Colon (tissue), 2 donors: ENCODE data around the gene PML.
"Not testable (repeated sequence)": the region's sequence is repeated elsewhere in the genome, so short reads cannot be mapped to it uniquely, and the experiment has no call there.

Source experiments
- FAIRE-seq: peaks from 2 replicates; lab custom pipeline; 2012; peaks lifted over from hg19 to GRCh38; lab: Jason Lieb, UNC
- donor health status: control.
- donor health status: control.

PML gene

DNA sequence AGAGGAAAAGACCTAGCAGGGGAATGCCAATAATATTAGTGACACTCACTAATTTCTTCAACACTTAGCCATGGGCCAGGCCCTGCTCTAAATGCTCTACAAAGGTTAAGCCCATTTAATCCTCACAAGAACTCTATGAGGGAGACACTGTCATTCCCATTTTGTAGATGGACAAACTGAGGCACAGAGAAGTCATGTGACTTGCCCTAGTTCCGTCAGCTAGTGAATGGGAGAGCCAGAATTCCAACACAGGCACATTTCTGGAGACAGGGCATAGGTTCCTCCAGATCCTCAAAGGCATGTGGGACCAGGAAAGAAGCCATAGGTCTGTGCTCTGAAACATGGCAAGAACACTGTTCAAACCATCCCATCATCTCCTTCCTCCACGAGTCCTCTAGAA, 36.7 kb upstream of the PML start:
- no peak for FAIRE-seq

DNA sequence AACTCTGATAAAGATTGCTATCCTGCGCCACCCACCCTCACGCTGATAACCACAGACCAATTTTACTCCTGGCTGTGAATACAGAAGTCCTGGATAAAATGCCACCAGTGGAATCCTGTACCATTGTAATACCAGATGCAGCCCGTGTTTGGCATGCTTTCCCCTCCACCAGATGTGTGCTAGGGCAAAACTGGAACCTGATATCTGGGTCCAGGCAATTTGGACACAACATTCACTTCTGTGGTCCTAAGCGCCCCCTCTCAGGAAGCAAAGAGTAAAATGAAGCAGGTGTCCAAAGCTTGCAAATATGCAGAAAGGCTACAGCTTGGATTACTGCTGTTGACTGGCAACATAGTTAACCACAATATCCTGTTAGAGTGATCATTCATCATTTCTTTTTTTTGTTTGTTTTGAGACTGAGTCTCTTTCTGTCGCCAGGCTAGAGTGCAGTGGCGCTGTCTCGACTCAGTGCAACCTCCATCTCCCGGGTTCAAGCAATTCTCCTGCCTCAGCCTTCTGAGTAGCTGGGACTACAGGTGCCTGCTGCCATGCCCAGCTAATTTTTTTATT, 35.4 kb upstream of the PML start:
- no peak for FAIRE-seq

DNA sequence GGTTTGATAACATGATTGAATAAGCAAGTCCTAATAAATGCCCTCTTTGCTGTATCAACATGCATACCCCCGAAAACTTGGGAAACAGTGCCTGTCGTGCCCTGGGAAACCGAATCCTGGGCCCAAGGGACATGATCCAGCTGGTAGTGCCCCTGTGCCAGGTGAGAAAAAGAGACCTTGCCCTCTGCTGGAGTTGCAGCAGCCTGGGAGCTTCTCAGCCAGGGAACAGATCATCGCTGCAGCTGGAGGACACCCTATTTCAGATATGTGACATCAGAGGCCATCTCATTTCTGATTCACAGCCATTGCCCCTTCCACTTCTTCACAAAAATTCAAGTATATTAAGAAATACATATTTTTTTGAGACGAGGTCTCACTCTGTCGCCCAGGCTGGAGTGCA, 34.7 kb upstream of the PML start:
- no peak for FAIRE-seq

DNA sequence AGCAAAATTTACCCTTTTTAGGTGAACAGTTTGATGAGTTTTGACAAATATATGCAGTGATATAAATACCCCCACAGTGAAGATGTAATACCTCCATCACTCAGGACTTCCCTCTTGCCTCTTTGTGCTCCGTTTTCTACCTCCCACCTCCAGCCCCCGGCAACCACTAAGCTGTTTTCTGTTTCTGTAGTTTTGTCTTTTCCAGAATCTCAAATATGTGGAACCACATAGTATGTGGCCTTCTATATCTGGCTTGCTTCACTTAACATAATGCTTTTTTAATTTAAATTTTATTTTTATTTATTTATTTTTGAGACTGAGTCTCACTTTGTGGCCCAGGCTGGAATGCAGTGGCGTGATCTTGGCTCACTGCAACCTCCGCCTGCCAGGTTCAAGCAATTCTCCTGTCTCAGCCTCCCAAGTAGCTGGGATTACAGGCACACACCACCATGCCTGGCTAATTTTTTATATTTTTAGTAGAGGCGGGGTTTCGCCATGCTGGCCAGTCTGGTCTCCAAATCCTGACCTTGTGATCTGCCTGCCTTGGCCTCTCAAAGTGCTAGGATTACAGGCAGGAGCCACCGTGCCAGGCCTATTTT, 33.9 kb upstream of the PML start:
- FAIRE-seq = not testable (repeated sequence)

DNA sequence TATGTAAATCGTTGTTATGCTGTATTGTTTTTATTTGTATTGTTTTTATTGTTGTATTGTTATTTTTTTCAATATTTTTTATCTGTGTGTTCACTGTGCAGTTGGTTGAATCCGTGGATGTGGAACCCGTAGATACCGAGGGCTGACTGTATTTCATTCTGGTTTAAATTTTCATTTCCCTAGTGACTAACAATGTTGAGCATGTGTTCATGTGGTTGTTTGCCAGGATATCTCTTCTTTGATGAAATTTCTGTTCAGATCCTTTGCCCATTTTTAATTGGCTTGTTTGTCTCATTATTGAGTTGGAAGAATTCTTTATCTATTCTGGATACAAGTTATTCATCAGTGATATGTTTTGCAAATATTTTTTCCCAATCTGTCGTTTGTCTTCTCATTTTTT, 32.1 kb upstream of the PML start:
- FAIRE-seq = no peak

DNA sequence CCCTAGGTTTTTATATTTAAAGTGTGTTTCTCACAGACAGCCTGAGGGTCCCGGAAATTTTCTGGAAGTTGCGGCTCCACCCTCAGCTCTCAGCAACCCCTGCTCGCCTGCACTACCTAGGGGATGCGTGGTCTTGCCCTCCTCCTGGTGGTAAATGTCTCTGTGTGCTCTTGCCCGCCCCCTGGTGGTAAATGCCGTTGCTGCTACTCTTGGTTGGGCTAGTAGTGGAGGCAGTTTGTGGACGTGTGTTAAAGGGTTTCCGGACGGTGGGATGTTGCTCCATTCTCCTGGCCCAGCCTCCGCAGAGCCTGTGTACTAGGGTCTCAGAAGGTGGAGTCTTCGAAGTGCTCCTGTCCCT, 29.8 kb upstream of the PML start:
- FAIRE-seq = no peak

DNA sequence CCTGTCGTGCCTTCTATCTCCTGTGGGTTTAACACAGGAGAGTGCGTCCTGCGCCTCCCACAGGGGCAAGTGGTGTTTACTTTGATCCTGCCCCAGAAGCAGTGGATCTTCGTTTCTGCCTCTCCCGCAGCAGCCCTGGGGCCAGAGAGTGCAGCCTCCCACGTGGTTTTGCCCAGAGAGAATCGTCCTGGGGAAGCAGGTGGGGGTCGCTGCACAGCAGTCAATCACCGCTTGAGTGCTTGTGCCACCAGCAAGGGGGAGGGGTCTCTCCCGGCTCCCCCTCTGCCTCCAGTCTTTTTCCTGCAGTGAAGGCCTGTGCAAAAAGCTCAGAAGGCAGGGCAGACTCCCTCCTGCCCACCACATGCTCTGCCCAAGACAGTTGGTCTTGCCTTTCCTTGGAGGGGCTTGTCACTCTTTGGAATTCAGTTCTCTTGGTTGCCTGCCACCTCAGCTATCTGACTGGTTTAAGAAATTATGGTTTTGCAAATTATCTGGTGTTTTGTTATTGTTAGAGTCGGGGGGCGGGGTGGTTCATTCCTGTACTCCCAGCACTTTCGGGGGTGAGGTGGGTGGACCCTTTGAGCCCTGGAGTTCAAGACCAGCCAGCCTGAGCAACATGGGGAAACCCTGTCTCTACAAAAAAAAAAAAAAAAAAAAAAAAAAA, 29.3 kb upstream of the PML start:
- FAIRE-seq = no peak

DNA sequence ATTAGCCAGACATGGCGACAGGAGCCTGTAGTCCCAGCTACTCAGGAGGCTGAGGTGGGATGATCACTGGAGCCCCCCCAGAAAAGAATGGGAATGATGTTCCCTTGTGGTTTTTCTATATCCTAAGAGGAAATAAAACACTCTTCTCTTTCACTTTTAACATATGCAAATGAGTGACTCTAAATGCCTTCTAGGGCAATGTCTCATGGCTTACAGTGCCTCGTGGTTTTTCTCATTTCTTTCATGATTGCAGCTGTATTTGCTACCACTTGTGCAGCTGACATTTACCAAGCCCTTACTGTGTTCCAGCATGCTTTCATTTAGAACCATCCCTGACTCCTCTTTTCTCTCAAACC, 28.8 kb upstream of the PML start:
- FAIRE-seq = no peak

- FAIRE-seq = no peak
These were observed 26.1 kb upstream of the PML start for GRCh38 chr15:73968461-73968860.

- no peak for FAIRE-seq
These were observed 25.3 kb upstream of the PML start for GRCh38 chr15:73969151-73969759.

GRCh38 chr15:73972984-73973682, 21.4 kb upstream of the PML start:
- FAIRE-seq = no peak

DNA sequence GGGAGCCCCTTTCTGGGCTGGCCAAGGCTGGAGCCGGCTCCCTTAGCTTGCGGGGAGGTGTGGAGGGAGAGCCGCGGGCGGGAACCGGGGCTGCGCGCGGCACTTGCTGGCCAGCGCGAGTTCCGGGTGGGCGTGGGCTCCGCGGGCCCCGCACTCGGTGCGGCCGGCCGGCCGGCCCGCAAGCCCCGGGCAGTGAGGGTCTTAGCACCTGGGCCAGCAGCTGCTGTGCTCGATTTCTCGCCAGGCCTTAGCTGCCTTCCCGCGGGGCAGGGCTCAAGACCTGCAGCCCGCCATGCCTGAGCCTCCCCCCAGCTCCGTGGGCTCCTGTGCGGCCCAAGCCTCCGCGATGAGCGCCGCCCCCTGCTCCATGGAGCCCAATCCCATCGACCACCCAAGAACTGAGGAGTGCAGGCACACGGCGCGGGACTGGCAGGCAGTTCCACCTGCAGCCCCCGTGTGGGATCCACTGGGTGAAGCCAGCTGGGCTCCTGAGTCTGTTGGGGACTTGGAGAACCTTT, 20.8 kb upstream of the PML start:
- FAIRE-seq = not testable (repeated sequence)

GRCh38 chr15:73975440-73976125, 18.9 kb upstream of the PML start:
- not testable (repeated sequence) for FAIRE-seq

DNA sequence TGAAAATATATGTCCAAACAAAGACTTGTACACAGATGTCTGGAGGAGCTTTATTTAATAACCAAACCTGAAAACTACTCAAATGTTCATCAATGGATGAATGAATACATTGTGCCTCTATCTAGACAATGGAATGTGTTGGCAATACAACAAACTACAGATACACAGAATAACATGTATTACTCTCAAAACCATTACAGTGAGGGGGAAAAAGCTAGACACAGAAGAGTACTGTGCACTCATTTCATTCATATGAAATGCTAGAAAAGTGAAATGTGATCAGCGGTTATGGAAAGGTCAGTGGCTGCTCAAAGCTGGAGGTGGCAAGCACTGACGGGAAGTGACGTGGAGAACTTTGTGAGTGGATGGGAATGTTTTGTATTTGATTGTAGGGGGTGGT, 15.6 kb upstream of the PML start:
- FAIRE-seq = no peak

GRCh38 chr15:73979636-73980035, 14.9 kb upstream of the PML start:
- no peak for FAIRE-seq

DNA sequence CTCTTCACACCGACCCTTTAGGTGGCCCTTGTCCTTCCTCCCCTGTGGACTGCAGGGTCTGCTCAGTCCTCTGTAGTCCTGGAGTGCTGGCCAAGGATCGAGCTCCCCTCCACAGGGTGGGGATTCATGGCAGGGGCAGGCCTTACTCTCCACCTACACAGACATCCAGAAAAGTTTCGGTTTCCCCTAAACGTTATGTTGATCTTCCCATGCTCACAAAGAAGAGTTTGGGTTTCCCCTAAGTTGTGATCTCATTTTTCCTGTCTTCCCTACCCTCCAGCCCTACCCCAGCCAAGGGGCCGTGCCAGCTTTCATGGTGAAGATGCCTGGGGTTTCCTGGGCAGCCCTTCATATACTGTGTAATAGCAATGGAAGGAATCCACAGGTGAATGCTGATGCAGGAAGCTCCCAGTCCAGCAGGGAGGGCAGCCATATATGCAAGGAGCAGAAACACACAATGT, 12.7 kb upstream of the PML start:
- no peak for FAIRE-seq

- no peak for FAIRE-seq
These were observed 12.1 kb upstream of the PML start for GRCh38 chr15:73982222-73982962.

DNA sequence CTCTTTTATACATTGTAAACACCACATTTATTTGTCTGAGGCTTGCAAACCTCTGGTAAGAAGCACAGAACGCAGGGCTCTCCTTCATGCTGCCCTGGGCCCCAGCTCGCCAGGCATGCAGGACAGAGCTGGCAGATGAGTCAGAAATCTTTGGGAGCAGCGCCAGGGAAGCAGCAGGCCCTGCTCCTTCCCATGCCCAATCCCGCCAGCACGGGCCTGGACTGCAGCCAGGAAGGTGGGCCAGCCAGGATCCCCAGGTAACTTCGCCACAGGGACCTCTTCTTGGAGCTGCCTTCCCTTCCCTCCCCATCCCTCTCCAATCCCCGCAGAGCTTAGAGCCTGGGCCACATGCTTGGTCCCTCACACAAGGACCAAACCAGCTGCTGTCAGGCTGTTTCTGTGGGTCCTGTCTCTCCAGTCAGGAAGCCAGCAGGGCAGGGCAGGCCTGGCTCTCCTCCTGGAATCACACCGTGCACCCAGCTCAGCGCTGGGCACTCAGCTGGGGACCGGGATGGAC, 11.2 kb upstream of the PML start:
- no peak for FAIRE-seq

DNA sequence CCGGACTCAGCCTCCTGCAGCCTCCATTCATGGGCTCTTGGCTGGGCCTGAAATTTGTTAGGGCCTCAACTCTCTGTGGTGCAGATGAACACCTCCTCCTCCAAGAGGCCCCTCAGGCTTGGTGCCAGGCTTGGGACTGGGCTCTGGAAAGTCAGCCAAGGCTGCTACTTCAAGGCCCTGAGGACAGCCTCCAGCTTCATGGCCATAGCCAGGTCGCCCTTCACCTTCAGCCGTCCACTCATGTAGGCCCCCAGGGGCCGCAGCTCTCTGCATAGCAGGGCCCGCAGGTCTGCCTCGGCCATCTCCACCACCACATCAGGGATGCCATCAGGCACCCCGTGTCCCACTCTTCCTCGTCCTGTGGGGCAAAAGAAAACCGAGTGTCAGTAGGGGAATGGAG, 10.7 kb upstream of the PML start:
- FAIRE-seq = no peak

DNA sequence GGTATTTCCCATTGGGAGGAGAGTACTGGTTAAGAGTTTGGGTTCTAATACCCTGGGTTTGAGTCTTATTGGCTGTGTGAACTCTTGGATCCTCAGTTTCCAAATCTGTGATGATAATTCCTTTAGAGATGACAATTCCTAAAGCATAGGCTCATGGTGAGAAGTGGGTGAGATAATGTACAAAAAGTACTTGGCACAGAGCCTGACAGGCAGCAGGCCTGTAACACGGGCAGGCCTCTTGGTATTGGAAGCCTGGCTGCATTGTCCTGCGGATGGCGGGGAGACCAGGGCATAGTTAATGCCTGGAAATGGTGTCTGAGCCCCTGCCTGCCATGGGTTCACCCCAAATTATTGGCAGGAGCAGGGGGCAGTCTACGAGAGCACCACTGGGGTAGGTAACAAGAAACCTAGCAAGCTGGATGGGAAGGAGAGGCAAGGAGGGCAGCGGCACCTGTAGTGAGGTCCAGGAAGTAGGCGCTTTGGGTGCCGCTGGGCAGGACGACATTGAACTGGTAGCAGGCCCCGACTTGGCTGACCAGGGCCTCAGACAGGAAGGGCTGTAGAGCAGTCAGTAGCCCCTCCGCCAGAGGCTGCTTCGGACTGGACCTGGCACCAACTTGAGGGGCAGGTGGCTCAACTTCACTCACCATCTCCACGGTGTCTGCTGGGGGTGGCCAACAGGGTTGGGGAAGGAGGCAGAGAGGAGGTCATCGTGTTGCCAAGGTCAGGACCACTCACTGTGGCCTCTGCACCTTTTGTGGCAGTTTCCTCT, 10.1 kb upstream of the PML start:
- FAIRE-seq = no peak
